Large intestine (tissue), 3 donors: ENCODE results near the gene ZNF516. TPM values are rescaled to one million over a fixed set of nuclear protein-coding genes. Genes with fewer than 3 reads are reported as not detected.

ENCODE experiments used
- DNase-seq, 2 donors: peaks; one replicate each; pipeline versions ENCODE4 v3.0.0 to v3.0.0-alpha.2; 2013
- H3K27ac ChIP-seq: one replicate; pipeline ENCODE4 v1.5.1; 2013; ENCODE audit warnings: low read length
- H3K27me3 ChIP-seq: 2 replicates; pipeline ENCODE4 v1.6.1; 2013; ENCODE audit warnings: low read length; ENCODE audit not compliant: control insufficient read depth, insufficient read depth
- H3K36me3 ChIP-seq: 2 replicates; pipeline ENCODE4 v1.6.1; 2013; ENCODE audit warnings: low read length; ENCODE audit not compliant: control insufficient read depth, insufficient read depth
- H3K4me1 ChIP-seq: one replicate; pipeline ENCODE4 v1.6.1; 2013; ENCODE audit warnings: low read length; ENCODE audit not compliant: control insufficient read depth, insufficient read depth
- H3K4me3 ChIP-seq: one replicate; pipeline ENCODE4 v1.5.1; 2013; ENCODE audit warnings: low read length
- H3K9me3 ChIP-seq: one replicate; pipeline ENCODE4 v1.6.1; 2013; ENCODE audit warnings: mild to moderate bottlenecking, low read depth, low read length, moderate library complexity; ENCODE audit not compliant: control insufficient read depth
- WGBS: methylation state at CpG from one replicate; pipeline ENCODE4 v1.1.5; 2013; ENCODE audit warnings: low lambda C conversion rate; ENCODE audit not compliant: insufficient coverage; 5-methylcytosine and 5-hydroxymethylcytosine counted together
- polyA plus RNA-seq: library from polyadenylated mRNA; unstranded; fragments of 120-200 nt; gene quantifications from one replicate; pipeline ENCODE4 v1.2.1, GENCODE V29; 2013

The ZNF516 gene
- polyA plus RNA-seq, 1 donor = 18.4 TPM

- H3K27ac ChIP-seq = no peak overlapping the region
Observed at GRCh38 chr18:76447258-76447890, 47.7 kb downstream of the ZNF516 start.

GRCh38 chr18:76446321-76447257 is 48.5 kb downstream of the ZNF516 start:
- Histone ChIP-seq H3K27me3 (no peaks in the 10 kb centered on the region), H3K4me3 (no peak overlapping the region), H3K36me3 (peaks cover 16% of the 10 kb centered on the region), H3K27ac (no peak overlapping the region), H3K9me3 (peaks cover 9% of the 10 kb centered on the region), H3K4me1 (peaks cover under 1% of the 10 kb centered on the region)
- 93% methylated on average over 4 of the region's 20 CpGs for WGBS
- no peak for DNase-seq

More at GRCh38 chr18:76447258-76447890, 47.7 kb downstream of the ZNF516 start:
- no CpG with 5 or more reads among the region's 21 CpGs for WGBS
- Histone ChIP-seq H3K4me1 (peaks cover 6% of the 10 kb centered on the region), H3K27me3 (no peaks in the 10 kb centered on the region), H3K4me3 (no peak overlapping the region), H3K36me3 (peaks cover 8% of the 10 kb centered on the region), H3K9me3 (peaks cover under 1% of the 10 kb centered on the region)
- DNase-seq = no peak

- no peak for DNase-seq
- Histone ChIP-seq H3K4me3 (no peak overlapping the region), H3K27ac (no peak overlapping the region), H3K27me3 (no peaks in the 10 kb centered on the region), H3K4me1 (no peaks in the 10 kb centered on the region), H3K36me3 (peaks cover 22% of the 10 kb centered on the region), H3K9me3 (peaks cover 10% of the 10 kb centered on the region)
- WGBS = no CpG with 5 or more reads among the region's 11 CpGs
Observed at GRCh38 chr18:76445741-76446232, 49.3 kb downstream of the ZNF516 start.

DNA sequence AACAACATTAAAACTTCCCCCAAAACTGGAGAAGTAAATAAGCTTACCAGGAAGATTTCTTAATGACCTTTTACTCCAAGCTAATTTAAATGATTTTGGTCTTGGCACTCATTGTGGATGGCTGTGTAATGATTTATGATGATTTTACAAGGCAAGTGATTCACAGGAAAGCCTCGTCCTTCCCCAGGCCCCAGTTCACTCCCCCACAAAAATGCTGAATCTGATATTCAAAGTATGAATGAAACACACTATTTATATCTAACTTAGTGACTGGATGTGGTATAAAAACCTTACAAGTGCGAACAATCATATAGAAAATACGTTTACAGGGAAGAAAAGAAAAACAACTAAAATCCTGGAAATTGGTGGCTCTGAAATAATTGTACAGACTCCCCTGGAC is 49.8 kb downstream of the ZNF516 start:
- Histone ChIP-seq H3K27ac (no peak overlapping the region), H3K9me3 (peaks cover 10% of the 10 kb centered on the region), H3K27me3 (no peaks in the 10 kb centered on the region), H3K4me1 (no peaks in the 10 kb centered on the region), H3K4me3 (no peak overlapping the region), H3K36me3 (peaks cover 26% of the 10 kb centered on the region)
- DNase-seq = no peak
- 70% methylated on average over 2 of the region's 3 CpGs for WGBS

DNA sequence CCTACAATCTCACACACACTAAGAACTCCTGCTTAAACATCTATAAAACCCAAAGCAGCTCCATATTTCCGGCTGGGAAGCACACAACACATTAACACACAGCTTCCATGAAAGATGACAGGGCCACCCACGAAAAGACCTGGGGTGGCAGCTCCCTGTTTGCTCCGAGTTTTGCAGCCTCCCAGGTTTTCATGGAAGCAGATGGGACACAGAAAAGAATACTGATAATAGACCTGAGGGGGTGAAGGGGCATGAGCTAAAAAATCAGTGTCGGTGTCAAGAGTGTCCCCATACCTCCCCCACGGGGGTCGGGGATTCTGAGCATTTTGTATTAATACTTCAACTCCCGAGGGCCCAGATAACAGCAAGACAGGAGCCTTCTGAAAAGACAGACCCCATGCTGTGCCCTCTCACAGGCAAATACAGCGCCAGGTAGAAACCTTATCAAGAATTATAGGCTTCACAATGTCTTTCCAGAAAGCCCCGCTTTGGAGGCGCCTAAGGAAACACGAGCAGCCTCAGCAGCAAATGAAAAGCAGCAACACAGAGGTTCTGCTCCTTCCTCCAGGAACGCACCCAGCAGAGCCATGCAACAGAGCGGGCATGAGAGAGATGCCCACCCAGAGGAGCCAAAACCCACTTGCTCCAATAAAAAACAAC is 50.5 kb downstream of the ZNF516 start:
- no peak overlapping the region for H3K27ac ChIP-seq
- no peaks in the 10 kb centered on the region for H3K4me1 ChIP-seq
- no peaks in the 10 kb centered on the region for H3K27me3 ChIP-seq
- H3K4me3 ChIP-seq = no peak overlapping the region
- H3K9me3 ChIP-seq = peaks cover 10% of the 10 kb centered on the region
- 100% methylated on average over 1 of the region's 13 CpGs for WGBS
- peaks cover 30% of the 10 kb centered on the region for H3K36me3 ChIP-seq
- DNase-seq = no peak

- no peak for DNase-seq
- H3K4me1 ChIP-seq = no peaks in the 10 kb centered on the region
- H3K27ac ChIP-seq = no peak overlapping the region
- no CpG with 5 or more reads among the region's 18 CpGs for WGBS
- peaks cover 34% of the 10 kb centered on the region for H3K36me3 ChIP-seq
- H3K4me3 ChIP-seq = no peak overlapping the region
- peaks cover 10% of the 10 kb centered on the region for H3K9me3 ChIP-seq
- H3K27me3 ChIP-seq = no peaks in the 10 kb centered on the region
Observed at GRCh38 chr18:76443519-76444445, 51.3 kb downstream of the ZNF516 start.

DNA sequence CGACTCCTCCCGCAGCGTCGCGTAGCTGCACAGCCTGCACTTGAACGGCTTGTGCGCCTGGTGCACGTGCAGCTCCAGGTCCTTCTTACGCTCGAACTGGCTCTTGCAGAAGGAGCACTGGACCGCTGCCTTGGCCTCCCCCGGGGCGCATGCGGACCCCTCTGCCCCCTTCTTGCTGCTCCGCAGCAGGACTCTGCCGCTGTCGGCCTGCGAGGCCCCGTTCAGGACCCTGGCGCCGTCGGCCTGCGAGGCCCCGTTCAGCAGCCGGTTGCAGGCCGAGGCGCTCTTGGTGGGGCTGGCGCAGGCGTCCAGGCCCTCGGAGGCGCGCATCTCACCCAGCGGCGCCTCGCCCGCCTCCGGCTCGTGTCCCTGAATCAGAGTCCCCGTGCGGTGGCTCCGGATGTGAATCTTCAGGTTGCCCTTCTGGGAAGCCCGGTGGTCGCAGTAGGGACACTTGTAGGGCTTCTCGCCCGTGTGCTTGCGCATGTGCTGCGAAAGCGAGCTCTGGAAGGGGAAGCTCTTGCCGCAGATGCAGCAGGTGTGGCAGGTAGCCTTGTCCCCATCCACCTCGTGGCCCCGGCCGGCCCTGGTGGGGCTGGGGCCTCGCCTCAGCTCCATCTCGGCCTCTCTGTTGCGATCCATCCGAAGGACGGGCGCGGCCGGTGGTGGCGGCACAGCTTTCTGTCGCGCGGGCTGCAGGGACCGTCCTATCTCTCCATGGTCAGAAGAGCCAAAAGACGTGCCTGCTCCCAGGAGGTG is 52.5 kb downstream of the ZNF516 start:
- no peak overlapping the region for H3K27ac ChIP-seq
- no peak overlapping the region for H3K4me3 ChIP-seq
- no peaks in the 10 kb centered on the region for H3K27me3 ChIP-seq
- no peaks in the 10 kb centered on the region for H3K4me1 ChIP-seq
- WGBS = no CpG with 5 or more reads among the region's 66 CpGs
- peaks cover 39% of the 10 kb centered on the region for H3K36me3 ChIP-seq
- peaks cover 10% of the 10 kb centered on the region for H3K9me3 ChIP-seq
- no peak for DNase-seq

- DNase-seq = no peak
- Histone ChIP-seq H3K36me3 (peaks cover 43% of the 10 kb centered on the region), H3K4me3 (no peak overlapping the region), H3K4me1 (no peaks in the 10 kb centered on the region), H3K9me3 (peaks cover 10% of the 10 kb centered on the region), H3K27me3 (no peaks in the 10 kb centered on the region), H3K27ac (no peak overlapping the region)
- no CpG with 5 or more reads among the region's 65 CpGs for WGBS
Observed at GRCh38 chr18:76441668-76442412, 53.2 kb downstream of the ZNF516 start.
